IPS-NIHi7 (cell line): ENCODE results near the gene NCAPH2.

Experiments used
- DNase-seq: peaks from one replicate; pipeline ENCODE4 v3.0.0; 2012; ENCODE audit warnings: mixed read lengths; ENCODE audit errors: extremely low spot score

Gene NCAPH2

GRCh38 chr22:50548921-50549790, 41.1 kb downstream of the NCAPH2 start:
- no peak for DNase-seq

- no peak for DNase-seq
Measured at GRCh38 chr22:50550395-50550794, 42.4 kb downstream of the NCAPH2 start.

- DNase-seq = no peak
Measured at GRCh38 chr22:50551160-50551752, 43.2 kb downstream of the NCAPH2 start.

GRCh38 chr22:50553310-50553709, 45.3 kb downstream of the NCAPH2 start:
- DNase-seq = no peak

GRCh38 chr22:50556703-50557102, 48.7 kb downstream of the NCAPH2 start:
- DNase-seq = no peak

GRCh38 chr22:50560034-50560433, 52.0 kb downstream of the NCAPH2 start:
- no peak for DNase-seq

GRCh38 chr22:50561401-50562358, 53.7 kb downstream of the NCAPH2 start:
- no peak for DNase-seq

GRCh38 chr22:50562523-50563412, 54.7 kb downstream of the NCAPH2 start, which contains the start of gene SYCE3:
TSS of gene SYCE3 (minus strand) at chr22:50562919. CDS start at chr22:50556405, 6,514 bp downstream.
- DNase-seq = peak; percentile 97

GRCh38 chr22:50563413-50564160, 55.6 kb downstream of the NCAPH2 start:
- no peak for DNase-seq

- DNase-seq = no peak
Measured at GRCh38 chr22:50564289-50564688, 56.3 kb downstream of the NCAPH2 start.

- no peak for DNase-seq
Measured at GRCh38 chr22:50567721-50568252, 59.8 kb downstream of the NCAPH2 start.

GRCh38 chr22:50568626-50569025, 60.6 kb downstream of the NCAPH2 start:
- DNase-seq = no peak

- DNase-seq = no peak
Measured at GRCh38 chr22:50569041-50569459, 61.0 kb downstream of the NCAPH2 start.

- DNase-seq = no peak
Measured at GRCh38 chr22:50569896-50570535, 62.0 kb downstream of the NCAPH2 start.

- DNase-seq = no peak
Measured at GRCh38 chr22:50570861-50571260, 62.8 kb downstream of the NCAPH2 start.

GRCh38 chr22:50571264-50572175, 63.5 kb downstream of the NCAPH2 start:
- DNase-seq = no peak

GRCh38 chr22:50572965-50573364, 64.9 kb downstream of the NCAPH2 start:
- DNase-seq = no peak
